CD4-positive, alpha-beta T cell treated with Interferon gamma for 1 hour (primary cell): ENCODE results near the gene KCNMA1.

ENCODE experiments used
- DNase-seq: peaks from one replicate; pipeline ENCODE4 v3.0.0-alpha.2; 2020

The KCNMA1 gene

GRCh38 chr10:76950354-76950753 is 687.3 kb downstream of the KCNMA1 start:
- no peak for DNase-seq

- DNase-seq: no peak
Measured at GRCh38 chr10:76946270-76946669, 691.3 kb downstream of the KCNMA1 start.

GRCh38 chr10:76945166-76945565 is 692.4 kb downstream of the KCNMA1 start:
- DNase-seq: no peak

- no peak for DNase-seq
Measured at GRCh38 chr10:76944640-76945039, 693.0 kb downstream of the KCNMA1 start.

- no peak for DNase-seq
Measured at GRCh38 chr10:76942628-76943416, 694.8 kb downstream of the KCNMA1 start.

GRCh38 chr10:76939933-76940468 is 697.6 kb downstream of the KCNMA1 start:
- DNase-seq: no peak

GRCh38 chr10:76937181-76937600 is 700.4 kb downstream of the KCNMA1 start:
- no peak for DNase-seq

- no peak for DNase-seq
Measured at GRCh38 chr10:76935941-76936613, 701.5 kb downstream of the KCNMA1 start.

- no peak for DNase-seq
Measured at GRCh38 chr10:76928565-76928964, 709.0 kb downstream of the KCNMA1 start.

GRCh38 chr10:76925636-76926405 is 711.8 kb downstream of the KCNMA1 start:
- DNase-seq: no peak

- no peak for DNase-seq
Measured at GRCh38 chr10:76922666-76923065, 714.9 kb downstream of the KCNMA1 start.

GRCh38 chr10:76921383-76922010 is 716.1 kb downstream of the KCNMA1 start:
- DNase-seq: no peak

- DNase-seq: no peak
Measured at GRCh38 chr10:76920581-76920980, 717.0 kb downstream of the KCNMA1 start.

GRCh38 chr10:76918106-76918505 is 719.5 kb downstream of the KCNMA1 start:
- no peak for DNase-seq

GRCh38 chr10:76917071-76917470 is 720.5 kb downstream of the KCNMA1 start:
- no peak for DNase-seq

- no peak for DNase-seq
Measured at GRCh38 chr10:76916536-76916935, 721.1 kb downstream of the KCNMA1 start.

GRCh38 chr10:76915316-76915715 is 722.3 kb downstream of the KCNMA1 start:
- no peak for DNase-seq

GRCh38 chr10:76911184-76911583 is 726.4 kb downstream of the KCNMA1 start:
- DNase-seq: no peak

- DNase-seq: no peak
Measured at GRCh38 chr10:76910184-76910962, 727.2 kb downstream of the KCNMA1 start.

GRCh38 chr10:76906256-76906655 is 731.4 kb downstream of the KCNMA1 start:
- no peak for DNase-seq

- DNase-seq: no peak
Measured at GRCh38 chr10:76905251-76905650, 732.4 kb downstream of the KCNMA1 start.

GRCh38 chr10:76903387-76903945 is 734.1 kb downstream of the KCNMA1 start:
- no peak for DNase-seq
